ENCODE data around the gene CLEC18C.
"Not testable (repeated sequence)": the region's sequence is repeated elsewhere in the genome, so short reads cannot be mapped to it uniquely, and the experiment has no call there.

DNA sequence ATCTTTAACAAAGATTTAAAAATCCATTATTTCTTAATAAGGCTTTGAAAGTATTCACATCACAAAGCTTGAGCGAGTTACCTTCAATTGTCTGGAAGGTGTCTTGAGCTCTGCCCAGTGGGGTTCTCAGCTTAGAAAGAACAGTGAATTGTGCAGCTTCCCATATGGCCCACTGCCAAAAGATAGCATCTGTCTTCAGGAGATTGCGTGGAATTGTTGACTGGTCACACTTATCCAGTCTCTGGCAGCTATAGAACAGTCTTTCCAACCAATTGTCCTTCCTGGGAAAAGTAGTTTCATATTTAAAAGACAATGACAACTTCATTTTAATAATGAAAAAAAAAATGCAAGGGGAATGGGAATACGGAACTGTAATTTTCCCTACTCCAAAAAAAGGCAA, 58.2 kb downstream of the CLEC18C start:
- TF ChIP-seq, protein P1, sequence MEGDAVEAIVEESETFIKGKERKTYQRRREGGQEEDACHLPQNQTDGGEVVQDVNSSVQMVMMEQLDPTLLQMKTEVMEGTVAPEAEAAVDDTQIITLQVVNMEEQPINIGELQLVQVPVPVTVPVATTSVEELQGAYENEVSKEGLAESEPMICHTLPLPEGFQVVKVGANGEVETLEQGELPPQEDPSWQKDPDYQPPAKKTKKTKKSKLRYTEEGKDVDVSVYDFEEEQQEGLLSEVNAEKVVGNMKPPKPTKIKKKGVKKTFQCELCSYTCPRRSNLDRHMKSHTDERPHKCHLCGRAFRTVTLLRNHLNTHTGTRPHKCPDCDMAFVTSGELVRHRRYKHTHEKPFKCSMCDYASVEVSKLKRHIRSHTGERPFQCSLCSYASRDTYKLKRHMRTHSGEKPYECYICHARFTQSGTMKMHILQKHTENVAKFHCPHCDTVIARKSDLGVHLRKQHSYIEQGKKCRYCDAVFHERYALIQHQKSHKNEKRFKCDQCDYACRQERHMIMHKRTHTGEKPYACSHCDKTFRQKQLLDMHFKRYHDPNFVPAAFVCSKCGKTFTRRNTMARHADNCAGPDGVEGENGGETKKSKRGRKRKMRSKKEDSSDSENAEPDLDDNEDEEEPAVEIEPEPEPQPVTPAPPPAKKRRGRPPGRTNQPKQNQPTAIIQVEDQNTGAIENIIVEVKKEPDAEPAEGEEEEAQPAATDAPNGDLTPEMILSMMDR (conservative IDR thresholded peaks at IDR 0.05; ENCODE audit: low read depth, low read length): not testable (repeated sequence)
- not testable (repeated sequence) for TF ChIP-seq EZH2 (IDR thresholded peaks at IDR 0.05; ENCODE audit: borderline replicate concordance, low read depth, low read length, poor library complexity, severe bottlenecking)
